Tibial nerve (tissue), 4 donors: ENCODE data around the gene FAM169A.

Experiments used
- EP300 ChIP-seq, 2 donors: sonication (generic); formaldehyde crosslinking; IDR thresholded peaks; one replicate each; pipeline ENCODE4 v1.6.1; 2017; ENCODE audit warnings: antibody characterized with exemption in 2 of 2, mild to moderate bottlenecking in 1 of 2
- POLR2A ChIP-seq, 2 donors: fragments of 450-650 bp; IDR thresholded peaks; one replicate each; pipeline ENCODE4 v1.6.1; 2017; ENCODE audit warnings: antibody characterized with exemption in 2 of 2, mild to moderate bottlenecking in 2 of 2, moderate library complexity in 2 of 2
- TF ChIP-seq, protein P1 (sequence below), 5 experiments: fragments of 200-600 bp in 3 of 5; fragments of 450-650 bp in 2 of 5; sonication (generic) in 3 of 5; IDR thresholded peaks; one replicate each; pipeline ENCODE4 v1.5.1; 2016 to 2019; ENCODE audit warnings: antibody characterized with exemption in 5 of 5, mild to moderate bottlenecking in 3 of 5, moderate library complexity in 2 of 5

- TF ChIP-seq, protein P1, sequence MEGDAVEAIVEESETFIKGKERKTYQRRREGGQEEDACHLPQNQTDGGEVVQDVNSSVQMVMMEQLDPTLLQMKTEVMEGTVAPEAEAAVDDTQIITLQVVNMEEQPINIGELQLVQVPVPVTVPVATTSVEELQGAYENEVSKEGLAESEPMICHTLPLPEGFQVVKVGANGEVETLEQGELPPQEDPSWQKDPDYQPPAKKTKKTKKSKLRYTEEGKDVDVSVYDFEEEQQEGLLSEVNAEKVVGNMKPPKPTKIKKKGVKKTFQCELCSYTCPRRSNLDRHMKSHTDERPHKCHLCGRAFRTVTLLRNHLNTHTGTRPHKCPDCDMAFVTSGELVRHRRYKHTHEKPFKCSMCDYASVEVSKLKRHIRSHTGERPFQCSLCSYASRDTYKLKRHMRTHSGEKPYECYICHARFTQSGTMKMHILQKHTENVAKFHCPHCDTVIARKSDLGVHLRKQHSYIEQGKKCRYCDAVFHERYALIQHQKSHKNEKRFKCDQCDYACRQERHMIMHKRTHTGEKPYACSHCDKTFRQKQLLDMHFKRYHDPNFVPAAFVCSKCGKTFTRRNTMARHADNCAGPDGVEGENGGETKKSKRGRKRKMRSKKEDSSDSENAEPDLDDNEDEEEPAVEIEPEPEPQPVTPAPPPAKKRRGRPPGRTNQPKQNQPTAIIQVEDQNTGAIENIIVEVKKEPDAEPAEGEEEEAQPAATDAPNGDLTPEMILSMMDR (IDR thresholded peaks at IDR 0.05): no peak
- TF ChIP-seq POLR2A (IDR thresholded peaks at IDR 0.05) (no peak), EP300 (IDR thresholded peaks at IDR 0.05) (no peak)
Measured at GRCh38 chr5:74875994-74876791, 10.0 kb upstream of the FAM169A start.
